SIG-M5 treated with dmso at 0.1 percent for 504 hours (cell line): ENCODE measurements around the gene COL5A1.
A peak's percentile ranks its signal among the peaks of the same experiment; 100 is the strongest.
"Not testable (repeated sequence)": the region's sequence is repeated elsewhere in the genome, so short reads cannot be mapped to it uniquely, and the experiment has no call there.

Experiments used
- DNase-seq: peaks from one replicate; lab custom pipeline; 2025; ENCODE audit not compliant: unreplicated experiment; lab: John Stamatoyannopoulos, UW

Gene COL5A1

DNA sequence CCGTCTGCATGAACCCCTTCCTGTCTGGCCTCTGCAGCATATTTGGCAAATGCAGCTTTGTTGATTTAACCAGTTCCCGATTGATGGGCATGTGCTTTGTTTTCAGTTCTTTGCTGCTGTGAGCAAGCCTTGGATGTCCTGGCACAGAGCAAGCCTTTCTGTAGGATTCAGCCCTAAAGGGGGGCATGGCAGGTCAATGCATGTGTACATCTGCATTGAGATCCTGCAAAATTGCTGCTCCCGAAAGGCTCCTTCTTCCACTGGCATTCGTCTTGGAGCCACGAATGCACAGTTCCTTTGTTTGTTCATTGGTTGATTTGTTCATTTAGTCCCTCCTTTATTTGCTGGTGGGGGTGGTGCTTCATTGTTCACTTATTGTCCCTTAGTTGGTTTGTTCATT lies 34.8 kb downstream of the COL5A1 start:
- DNase-seq: no peak

DNA sequence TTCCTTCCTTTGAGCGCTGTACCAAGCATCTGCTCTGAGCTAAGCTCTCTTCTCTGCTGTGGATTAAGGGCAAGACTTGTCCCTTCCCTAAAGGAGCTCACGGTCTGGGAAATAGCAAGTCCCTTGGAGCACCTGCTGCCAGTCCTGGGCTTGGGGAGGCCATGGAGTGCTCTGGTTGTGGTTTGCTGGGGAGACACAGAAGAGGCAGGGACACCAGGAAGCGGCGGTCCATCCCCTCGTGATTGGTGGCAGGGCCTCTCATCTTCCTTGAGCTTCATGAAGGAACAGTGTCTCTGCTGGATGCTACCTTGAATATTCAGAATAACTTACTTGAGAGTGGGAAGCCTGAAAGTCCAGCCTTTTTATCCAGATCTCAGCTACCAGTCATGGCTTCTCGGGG lies 35.3 kb downstream of the COL5A1 start:
- no peak for DNase-seq

DNA sequence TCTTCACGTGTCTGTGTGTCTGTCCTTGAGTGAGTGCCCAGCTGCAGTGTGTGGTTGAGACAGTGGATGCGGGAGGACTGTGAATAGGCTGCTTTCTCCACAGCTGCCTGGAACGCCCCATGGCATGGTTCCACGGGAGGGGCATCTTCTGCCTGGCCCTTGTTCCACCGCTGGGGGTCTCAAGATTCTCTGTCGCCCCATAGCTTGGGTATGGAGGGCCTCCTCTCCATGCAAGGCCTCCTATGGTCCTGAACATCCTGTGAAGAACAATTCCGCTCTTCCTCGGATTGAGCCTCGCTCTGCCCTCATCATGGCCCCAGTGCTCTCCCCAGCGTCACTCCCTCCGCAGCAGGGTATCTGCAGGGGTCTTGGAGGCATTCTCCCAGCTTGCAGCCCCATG lies 36.1 kb downstream of the COL5A1 start:
- DNase-seq: no peak

DNA sequence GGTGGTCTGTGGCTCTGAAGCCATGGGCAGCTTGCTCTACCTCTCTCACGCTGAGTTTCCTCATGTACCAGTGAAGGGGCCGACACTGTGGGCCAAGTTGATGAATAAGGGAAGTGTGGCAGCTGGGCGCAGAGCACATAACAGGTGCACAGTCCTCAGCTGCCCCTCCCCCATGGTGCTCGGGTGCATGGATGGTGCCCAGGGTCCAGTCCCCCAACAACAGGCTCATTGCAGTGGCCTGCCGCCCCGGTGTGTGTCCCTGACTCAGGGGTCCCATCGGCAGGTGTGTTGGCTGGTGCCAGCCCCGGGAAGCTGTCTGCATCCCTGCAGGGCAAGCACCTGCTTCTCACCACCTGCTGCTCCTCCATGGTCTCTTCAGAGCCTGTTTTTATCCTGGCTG lies 36.6 kb downstream of the COL5A1 start:
- no peak for DNase-seq

DNA sequence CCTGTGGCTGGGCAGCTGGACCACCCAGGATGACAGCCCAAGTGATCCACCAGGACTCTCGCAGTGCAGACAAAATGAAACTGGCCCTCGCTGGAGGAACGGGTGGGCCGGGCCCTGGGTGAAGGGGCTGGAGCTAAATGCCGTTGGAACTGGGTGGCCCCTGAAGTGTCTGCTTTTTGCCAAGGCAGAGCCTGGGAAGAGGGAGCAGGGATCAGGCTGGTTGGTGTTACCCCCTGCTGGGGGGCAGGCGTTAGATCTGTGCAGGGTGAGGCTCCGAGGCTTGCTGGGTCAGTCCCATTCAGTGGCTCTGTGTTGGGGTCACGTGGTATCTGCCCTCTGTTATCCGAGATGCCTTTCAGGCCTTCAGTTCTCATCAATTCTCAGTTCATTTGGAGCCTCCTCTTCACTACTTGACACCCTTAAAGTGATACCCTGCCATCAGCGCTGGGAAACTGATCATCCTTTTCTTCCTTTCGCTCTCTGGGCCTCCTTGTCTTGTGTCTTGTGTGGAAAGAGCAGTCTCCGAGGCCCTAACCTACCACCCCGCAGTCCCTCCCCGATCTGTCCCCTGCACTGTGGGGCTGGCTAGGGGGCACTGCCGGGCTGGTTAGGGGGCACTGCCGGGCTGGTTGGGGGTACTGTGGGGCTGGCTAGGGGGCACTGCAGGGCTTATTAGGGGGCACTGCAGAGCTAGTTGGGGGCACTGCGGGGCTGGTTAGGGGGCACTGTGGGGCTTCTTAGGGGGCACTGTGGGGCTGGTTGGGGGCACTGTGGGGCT lies 37.3 kb downstream of the COL5A1 start:
- DNase-seq: no peak

DNA sequence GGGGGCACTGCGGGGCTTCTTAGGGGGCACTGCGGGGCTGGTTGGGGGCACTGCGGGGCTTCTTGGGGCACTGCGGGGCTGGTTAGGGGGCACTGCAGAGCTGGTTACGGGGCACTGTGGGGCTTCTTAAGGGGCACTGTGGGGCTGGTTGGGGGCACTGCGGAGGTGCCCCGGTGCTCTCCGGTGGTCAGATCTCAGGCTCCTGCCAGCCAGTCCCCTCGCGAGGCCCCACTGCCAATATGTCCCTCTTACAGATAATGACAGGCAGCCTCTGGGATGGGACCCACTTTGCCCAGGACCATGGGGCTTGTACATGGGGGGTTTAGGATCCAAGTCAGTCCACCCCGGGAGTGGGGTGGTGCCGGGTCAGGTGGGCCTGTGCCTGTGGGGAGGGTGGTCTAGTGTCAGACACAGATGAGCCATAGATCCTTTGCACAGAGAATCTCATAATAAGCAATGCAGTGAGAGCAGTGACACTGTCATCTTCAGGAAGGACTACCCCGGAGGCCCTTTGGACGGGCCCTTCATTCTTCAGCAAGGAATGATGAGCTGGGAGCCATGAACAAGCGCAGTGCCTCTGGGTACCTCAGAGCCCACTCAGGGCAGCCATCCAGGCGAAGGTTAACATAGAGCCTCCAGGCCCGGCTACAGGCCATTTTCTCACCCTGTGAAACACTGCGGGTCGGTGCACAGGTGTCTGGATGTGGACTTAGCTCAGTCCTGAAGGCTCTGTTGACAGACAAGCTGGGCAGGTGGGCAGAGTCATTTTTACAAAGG lies 38.2 kb downstream of the COL5A1 start:
- no peak for DNase-seq

DNA sequence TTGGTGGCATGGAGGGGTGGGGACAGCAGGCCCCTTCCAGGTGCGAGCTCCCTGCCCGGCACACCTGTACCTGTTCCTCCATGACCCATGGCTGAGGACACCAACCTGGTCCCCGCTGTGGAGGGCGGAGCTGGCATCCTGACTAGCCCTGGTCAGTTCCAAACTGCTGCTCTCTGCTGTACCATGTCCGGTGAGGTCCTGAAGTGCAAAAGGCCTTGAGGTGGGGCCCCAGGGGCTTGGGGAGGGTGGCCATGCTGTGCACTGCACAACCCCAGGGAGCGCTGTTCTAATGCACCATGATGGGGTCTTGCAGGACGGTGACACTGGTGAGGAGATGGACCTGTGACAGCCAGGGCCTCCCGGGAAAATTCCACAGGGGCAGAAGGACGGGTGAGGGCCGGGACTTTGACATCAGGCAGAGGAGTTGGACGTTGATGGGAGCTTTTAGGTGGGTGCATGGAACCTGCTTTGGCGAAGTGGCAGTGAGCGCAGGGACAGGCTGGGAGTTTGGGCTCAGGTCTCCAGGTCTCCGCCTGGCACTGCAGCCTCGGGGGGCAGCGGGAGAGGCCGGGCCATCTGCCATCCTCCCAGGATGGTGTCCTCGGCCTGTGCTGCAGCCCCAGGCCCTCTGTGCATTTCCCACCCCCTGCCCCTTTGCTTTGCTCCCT lies 38.9 kb downstream of the COL5A1 start:
- DNase-seq: no peak

DNA sequence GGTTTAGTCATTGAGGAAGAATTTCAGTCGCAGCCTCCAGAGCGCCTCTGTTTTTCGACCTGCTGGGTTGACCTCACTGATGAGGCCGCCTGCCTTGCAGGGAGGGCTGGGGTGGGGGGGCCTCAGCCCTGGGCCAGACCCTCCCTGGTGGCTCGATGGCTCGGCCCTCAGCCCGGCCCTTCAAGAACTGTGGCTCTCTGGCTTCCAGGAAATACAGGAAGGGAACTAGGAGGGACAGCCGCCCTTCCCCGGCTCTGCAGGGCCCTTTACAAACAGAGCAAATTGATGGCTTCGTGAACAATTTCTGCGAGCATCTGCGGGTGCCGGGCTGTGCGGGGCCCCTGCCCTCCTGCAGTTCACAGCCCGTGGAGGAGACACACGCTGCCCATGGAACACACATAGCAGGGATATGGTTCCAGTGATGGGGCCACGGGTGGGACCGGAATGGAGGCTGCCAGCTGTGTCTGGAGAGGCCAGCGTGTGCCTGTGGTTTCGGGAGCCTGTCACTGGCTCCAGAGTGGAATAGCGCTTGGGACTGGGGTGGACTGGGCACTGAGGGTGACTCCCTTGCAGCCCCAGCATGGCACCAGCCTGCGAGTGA lies 39.6 kb downstream of the COL5A1 start:
- DNase-seq: no peak

DNA sequence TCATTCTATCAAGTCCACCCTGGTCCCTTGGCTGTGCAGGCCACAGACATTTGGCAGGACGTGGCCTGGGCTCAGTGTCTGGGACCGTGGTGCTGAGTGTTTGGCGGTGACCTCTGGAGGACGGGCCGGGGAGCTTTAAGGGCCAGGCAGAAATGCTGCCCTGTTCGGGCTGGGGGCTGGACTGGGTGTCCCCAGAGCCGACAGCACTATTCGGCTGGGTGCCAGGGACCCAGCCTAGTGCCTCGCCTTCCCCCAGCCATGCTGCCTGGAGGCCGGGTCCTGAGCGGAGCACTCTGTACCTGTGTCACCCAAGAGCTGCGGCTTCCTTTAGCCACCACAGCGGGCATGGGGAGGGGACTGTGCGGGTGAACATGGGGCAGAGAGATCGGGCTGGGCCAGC lies 40.4 kb downstream of the COL5A1 start:
- no peak for DNase-seq

DNA sequence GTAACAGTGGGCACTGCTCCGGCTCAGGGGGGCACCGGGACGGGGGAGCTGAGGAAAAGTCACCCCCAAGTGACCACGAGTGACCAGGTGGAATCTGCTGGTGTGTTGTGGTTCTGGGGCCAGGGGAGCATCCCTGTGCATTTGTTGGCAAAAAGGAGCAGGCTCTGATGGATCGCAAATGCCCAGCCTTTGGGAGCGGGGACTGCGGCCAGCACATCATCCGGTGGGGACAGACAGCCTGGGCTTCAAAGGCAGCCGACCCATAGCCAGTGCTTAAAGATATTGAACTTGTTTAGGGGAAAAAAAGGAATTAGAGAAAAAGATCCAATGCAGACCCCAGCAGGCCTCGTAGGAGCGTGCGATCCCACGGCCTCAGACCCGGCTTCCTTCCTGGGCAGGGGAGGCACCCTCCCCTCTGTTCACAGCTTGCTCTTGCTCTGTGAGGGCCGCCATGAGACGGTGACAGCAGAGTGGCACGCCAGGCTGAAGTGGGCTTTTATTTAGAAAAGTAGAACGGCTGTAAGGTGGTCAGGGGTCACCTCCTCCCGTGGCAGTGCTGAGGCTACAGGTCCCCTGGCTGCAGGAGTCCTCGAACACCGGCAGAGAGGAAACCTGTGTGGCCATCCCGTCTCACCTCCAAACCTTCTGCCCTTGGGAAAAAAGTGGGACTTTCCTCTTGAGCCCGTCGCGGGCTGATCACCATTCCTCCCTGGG lies 41.2 kb downstream of the COL5A1 start:
- DNase-seq: no peak

DNA sequence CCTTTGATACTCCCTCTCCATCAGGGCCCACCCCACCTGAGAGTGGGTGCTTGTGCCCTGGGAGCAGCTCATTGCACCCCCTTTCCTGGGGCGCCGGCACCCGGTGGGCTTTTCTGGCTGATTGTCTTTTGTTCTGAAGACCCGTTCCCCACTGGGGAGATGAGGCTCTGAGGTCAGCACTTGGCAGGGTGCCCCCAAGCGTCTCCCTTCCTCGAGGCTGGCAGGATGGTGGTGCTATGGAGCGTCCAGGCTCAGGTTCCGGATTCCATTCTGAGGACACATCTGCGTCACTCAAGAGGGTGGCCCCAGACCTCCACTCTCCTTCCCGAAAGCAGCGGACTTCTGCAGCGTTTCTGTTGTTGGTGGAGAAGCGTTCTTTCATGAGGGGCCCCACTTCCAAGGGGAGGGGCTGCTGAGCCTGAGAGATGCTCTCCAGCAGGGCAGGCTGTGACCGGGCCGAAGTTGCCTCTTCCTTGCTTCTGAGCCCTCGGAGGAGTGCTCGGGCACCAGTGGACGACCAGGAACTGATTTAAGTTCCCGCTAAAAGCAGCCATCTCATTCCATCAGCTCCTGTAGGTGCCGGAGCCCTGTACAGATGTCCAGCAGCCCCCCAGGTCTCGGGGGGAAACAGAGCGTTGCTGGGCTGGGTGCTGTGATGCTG lies 42.2 kb downstream of the COL5A1 start:
- DNase-seq: no peak

DNA sequence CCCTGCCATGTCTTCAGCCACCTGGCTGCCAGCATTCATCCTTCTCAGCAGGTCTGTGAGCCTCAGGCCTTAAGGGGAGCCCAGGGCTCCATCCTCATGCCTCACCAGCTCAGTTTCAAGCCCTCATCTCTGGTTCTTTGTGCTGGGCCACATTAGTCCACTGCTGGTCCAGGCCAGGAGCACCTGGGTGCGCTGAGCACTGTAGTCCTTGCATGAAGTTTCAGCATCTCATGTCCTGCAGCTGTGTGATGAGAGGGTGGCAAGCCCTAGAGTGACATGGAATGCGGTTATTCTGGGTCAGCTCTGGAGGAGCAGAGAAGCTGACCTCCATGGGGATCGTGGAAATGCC lies 42.7 kb downstream of the COL5A1 start:
- no peak for DNase-seq

DNA sequence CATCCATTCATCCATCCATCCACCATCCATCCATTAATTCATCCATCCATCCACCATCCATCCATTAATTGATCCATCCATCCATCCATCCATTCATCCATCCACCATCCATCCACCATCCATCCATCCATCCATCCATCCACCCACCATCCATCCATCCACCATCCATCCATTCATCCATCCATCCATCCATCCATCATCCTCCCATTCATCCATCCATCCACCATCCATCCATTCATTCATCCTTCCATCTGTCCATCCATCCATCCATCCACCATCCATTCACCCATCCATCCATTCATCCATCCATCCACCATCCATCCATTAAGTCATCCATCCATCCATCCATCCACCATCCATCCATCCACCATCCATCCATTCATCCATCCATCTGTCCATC lies 43.3 kb downstream of the COL5A1 start:
- DNase-seq: not testable (repeated sequence)

DNA sequence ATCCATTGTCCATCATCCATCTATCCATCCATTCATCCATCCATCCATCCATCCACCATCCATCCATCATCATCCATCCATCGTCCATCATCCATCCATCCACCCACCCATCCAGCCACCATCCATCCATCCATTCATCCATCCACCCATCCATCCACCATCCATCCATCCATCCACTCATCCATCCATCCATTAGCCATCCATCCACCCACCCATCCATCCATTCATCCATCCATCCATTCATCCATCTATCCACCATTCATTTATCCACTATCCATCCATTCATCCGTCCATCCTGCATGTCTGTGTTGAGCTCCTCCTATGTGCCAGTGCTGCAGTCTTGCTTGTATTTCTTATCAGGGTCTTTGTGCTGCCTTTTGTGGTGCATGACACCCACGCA lies 44.2 kb downstream of the COL5A1 start:
- DNase-seq: no peak

DNA sequence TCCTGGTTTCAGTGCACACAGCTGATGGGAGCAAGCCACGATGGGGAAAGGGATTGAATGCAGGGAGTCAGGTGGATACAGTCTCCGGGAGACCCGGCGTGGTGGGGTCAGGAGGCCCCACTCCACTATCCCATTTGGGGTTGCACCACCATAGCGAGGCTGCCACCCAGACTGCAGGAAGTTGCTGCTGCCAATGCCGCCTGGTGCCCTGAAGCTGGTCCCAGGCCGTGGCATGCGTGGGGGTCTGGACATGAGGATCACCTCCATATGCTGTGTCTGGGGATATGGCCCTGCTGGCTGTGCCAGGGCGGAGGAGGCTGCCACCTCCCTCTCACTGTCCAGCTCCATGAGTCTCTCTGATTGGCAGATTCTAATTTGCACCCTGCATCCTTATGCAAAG lies 45.3 kb downstream of the COL5A1 start:
- no peak for DNase-seq

DNA sequence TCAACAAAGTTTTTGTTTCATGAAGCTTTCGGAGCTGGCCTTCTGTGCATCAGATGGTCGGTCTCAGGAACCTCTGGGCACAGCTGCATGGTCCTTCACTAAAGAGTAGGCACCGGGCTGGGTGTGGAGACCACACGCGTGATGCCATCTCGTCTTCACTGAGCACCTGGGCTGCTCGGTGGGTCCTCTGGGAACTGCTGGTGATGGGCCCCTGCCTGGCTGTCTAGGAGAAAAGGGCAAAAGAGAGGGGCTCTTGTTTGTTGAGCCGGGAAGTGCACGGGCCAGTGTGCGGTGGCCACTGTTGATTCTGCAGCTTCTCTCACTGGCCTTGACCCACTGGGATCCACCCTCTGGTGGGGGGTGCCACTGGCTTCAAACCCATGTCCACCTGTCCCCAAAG lies 46.0 kb downstream of the COL5A1 start:
- DNase-seq: no peak

DNA sequence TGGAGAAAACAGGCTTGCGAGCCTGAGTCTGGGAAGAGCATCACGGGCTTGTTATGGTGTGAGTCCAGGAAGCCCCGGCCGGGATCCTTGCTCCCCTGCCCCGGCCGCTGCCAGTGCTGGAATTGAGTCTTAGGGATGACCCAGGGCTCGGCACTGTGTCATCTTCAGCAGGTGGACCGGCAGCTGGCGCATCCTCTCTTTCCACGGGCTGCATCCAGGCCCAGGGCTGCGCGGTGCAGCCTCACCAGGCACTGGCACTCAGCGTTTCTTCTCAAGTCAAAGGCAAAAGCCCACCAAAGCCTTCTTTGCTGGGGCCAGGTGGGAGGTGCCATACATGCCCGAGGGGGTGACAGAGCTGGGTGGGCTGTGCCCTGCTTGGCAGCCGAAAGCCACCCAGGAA lies 46.6 kb downstream of the COL5A1 start:
- no peak for DNase-seq

DNA sequence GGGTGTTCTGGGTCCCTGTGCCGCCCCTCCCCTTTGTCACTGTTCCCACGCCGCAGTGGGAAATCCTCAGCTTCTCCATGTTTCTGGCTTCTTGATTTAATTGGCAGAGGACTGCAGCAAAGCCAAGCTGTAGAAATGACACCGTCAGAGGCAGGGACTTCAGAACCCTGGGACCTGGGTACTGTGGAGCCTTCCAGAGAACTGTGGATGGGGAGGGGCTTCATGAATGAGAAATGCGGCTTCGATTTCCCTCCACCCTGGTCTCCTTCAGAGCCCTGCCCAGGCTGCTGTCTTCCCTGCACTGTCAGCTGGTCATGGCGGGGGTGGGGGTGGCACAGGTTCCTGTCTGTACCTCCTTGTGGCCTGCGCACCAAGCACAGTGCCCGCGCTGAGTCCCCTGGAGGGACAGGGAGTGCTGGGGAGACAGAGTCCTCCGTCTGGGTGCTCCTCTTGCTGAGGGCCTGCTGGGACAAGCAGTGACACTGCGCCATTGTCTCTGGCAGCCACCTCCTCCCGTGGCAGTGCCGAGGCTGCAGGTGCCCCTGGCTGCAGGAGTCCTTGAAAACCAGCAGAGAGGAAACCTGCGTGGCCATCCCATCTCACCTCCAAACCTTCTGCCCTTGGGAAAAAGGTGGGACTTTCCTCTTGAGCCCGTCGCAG lies 47.2 kb downstream of the COL5A1 start:
- no peak for DNase-seq

DNA sequence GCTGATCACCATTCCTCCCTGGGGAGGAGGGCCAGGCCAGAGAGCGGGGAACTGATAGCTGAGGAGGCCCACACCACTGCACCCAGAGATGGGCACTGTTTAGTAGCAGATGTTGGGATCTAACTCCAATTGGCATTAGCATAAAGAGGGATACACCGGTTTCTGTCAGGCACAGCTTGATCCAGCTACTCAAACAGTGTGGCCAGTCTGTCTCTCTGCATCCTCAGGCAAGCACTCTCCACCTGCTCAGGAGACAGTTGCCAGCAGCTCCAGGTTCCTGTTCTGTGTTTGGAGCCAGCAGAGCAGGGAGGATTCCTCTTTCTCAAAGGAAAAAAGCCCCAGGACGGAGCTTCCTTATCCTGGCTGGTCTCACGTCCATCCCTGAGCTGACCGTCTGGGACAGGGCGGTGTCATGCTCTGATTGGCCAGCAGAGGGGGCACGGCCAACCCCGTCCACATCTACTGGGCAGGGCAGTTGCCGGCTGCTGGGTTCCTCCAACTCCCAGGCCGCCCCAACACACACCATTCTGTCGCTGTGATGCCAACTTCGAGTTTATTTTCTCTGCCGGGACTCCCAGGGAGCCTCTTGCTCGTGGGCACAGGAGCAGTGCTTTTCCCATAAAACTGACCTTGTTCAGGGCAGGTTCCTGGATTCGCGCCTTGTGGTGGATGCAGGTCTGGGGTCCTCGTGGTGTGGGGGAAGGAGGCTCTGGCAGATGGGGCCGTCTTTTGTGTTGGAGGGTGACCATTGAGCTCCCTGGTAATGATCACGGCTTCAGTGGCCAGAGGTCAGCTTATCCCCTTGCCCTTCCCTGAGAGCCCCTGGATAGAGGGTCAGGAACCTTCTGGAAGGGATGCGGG lies 47.9 kb downstream of the COL5A1 start:
- peak; percentile 3 for DNase-seq
